GM12878 (cell line): ENCODE measurements around the gene PNMT. TPM values are rescaled to one million over a fixed set of nuclear protein-coding genes. Genes with fewer than 3 reads are reported as not detected.

Experiments
- ATAC-seq: fragments of 200-7000 bp; cut with Tn5 transposase; 3 replicates; pipeline ENCODE4 v1.9.1; 2020; ENCODE audit warnings: mild to moderate bottlenecking, moderate library complexity
- BruUV-seq: library from RNA; stranded (reverse); fragments of 400-500 nt; replicated peaks from 2 replicates; lab custom pipeline; 2021; lab: Mats Ljungman, UMichigan
- CTCF ChIA-PET: fragments of 300-600 bp; sonication (Branson Sonifier 250); formaldehyde crosslinking; extraction: SDS; loops from one replicate; lab custom pipeline; 2021; ENCODE audit warnings: inconsistent platforms; lab: Yijun Ruan, JAX
- POLR2A ChIA-PET: fragments of 350-600 bp; formaldehyde crosslinking; extraction: SDS; loops from one replicate; lab custom pipeline; 2021; ENCODE audit warnings: inconsistent platforms; lab: Charles Lee
- RAD21 ChIA-PET: fragments of 300-600 bp; sonication (Branson Sonifier 250); formaldehyde crosslinking; loops from one replicate; lab custom pipeline; 2023; ENCODE audit warnings: antibody characterized with exemption; ENCODE audit not compliant: unreplicated experiment; lab: Charles Lee
- SMC1A ChIA-PET: fragments of 300-600 bp; sonication (Branson Sonifier 250); formaldehyde crosslinking; loops from one replicate; lab custom pipeline; 2023; ENCODE audit not compliant: unreplicated experiment, uncharacterized antibody; lab: Charles Lee
- DNase-seq: peaks from one replicate; pipeline ENCODE4 v3.0.0-alpha.2; 2011; ENCODE audit warnings: low read depth, low spot score
- FAIRE-seq: peaks from 3 replicates; lab custom pipeline; 2011; peaks lifted over from hg19 to GRCh38; lab: Jason Lieb, UNC
- H2AFZ ChIP-seq: 2 replicates; pipeline ENCODE4 v1.6.0; 2011; ENCODE audit warnings: low read depth, low read length, control low read depth; ENCODE audit not compliant: control insufficient read depth
- H3K27ac ChIP-seq: 2 replicates; pipeline ENCODE4 v1.5.1; 2011; ENCODE audit warnings: control low read depth; ENCODE audit not compliant: control insufficient read depth, insufficient read depth
- H3K27me3 ChIP-seq, 2 experiments: replicated peaks in 1 of 2; 2 replicates each; pipeline versions ENCODE4 v1.6.0 to v1.6.1; 2011; ENCODE audit warnings: low read length in 1 of 2; ENCODE audit not compliant: control insufficient read depth in 2 of 2, insufficient read depth in 2 of 2
- H3K36me3 ChIP-seq, 2 experiments: 2 replicates each; pipeline ENCODE4 v1.5.1; 2011; ENCODE audit warnings: low read length in 1 of 2; ENCODE audit not compliant: control insufficient read depth in 2 of 2, insufficient read depth in 2 of 2
- H3K4me1 ChIP-seq: 2 replicates; pipeline ENCODE4 v1.6.1; 2011; ENCODE audit warnings: mild to moderate bottlenecking, low read length, moderate library complexity, mixed read lengths; ENCODE audit not compliant: control insufficient read depth, insufficient read depth
- H3K4me2 ChIP-seq: 2 replicates; pipeline ENCODE4 v1.6.0; 2011; ENCODE audit warnings: control low read depth; ENCODE audit not compliant: control insufficient read depth, insufficient read depth
- H3K4me3 ChIP-seq: fragments of 200-600 bp; sonication (generic); 2 replicates; pipeline ENCODE4 v1.5.1; 2016
- H3K79me2 ChIP-seq: 2 replicates; pipeline ENCODE4 v1.6.0; 2011; ENCODE audit warnings: low read length; ENCODE audit not compliant: control insufficient read depth, insufficient read depth
- H3K9ac ChIP-seq: 2 replicates; pipeline ENCODE4 v1.8.0; 2011; ENCODE audit warnings: low read length, control low read depth, mixed read lengths; ENCODE audit not compliant: control insufficient read depth, insufficient read depth
- H3K9me3 ChIP-seq: replicated peaks from 3 replicates; pipeline ENCODE4 v1.5.1; 2011; ENCODE audit warnings: mild to moderate bottlenecking, low read length; ENCODE audit not compliant: control insufficient read depth, insufficient read depth
- H4K20me1 ChIP-seq: 2 replicates; pipeline ENCODE4 v1.6.0; 2011; ENCODE audit not compliant: control insufficient read depth, insufficient read depth
- BMI1 ChIP-seq: fragments of 450-650 bp; IDR thresholded peaks from 2 replicates; pipeline ENCODE4 v1.6.1; 2016; ENCODE audit warnings: mild to moderate bottlenecking, moderate library complexity, borderline replicate concordance
- CEBPB ChIP-seq, 2 experiments: fragments of 150-350 bp in 1 of 2; IDR thresholded peaks; 2 replicates each; pipeline ENCODE4 v1.6.1; 2012 to 2014; ENCODE audit warnings: low read depth in 2 of 2, low read length in 2 of 2, borderline replicate concordance in 1 of 2, inconsistent platforms in 1 of 2
- CHD1 ChIP-seq: IDR thresholded peaks from 2 replicates; pipeline ENCODE4 v1.6.1; 2012; ENCODE audit warnings: low read depth, low read length, improper control_type of control experiment
- EP300 ChIP-seq, 2 experiments: fragments of 150-350 bp in 1 of 2; IDR thresholded peaks; 2 replicates each; pipeline ENCODE4 v1.6.1; 2011 to 2012; ENCODE audit warnings: low read depth in 2 of 2, low read length in 2 of 2, borderline replicate concordance in 1 of 2, improper control_type of control experiment in 1 of 2, inconsistent platforms in 1 of 2; ENCODE audit not compliant: control insufficient read depth in 1 of 2
- IKZF1 ChIP-seq: fragments of 450-650 bp; conservative IDR thresholded peaks from 2 replicates; pipeline ENCODE4 v1.6.1; 2017; ENCODE audit warnings: antibody characterized with exemption, mild to moderate bottlenecking
- JUND ChIP-seq: IDR thresholded peaks from 2 replicates; pipeline ENCODE4 v1.6.1; 2012; ENCODE audit warnings: low read depth, mild to moderate bottlenecking, low read length, improper control_type of control experiment, moderate library complexity
- MXI1 ChIP-seq: fragments of 150-350 bp; IDR thresholded peaks from 2 replicates; pipeline ENCODE4 v1.6.1; 2011; ENCODE audit warnings: low read depth, mild to moderate bottlenecking, inconsistent platforms, low read length, improper control_type of control experiment
- RAD21 ChIP-seq: IDR thresholded peaks from 2 replicates; pipeline ENCODE4 v1.6.1; 2011; ENCODE audit warnings: mild to moderate bottlenecking, low read depth, low read length, moderate library complexity; ENCODE audit not compliant: insufficient read depth
- RELA ChIP-seq: fragments of 450-650 bp; IDR thresholded peaks from 2 replicates; pipeline ENCODE4 v1.8.0; 2014; ENCODE audit warnings: borderline replicate concordance; ENCODE audit not compliant: partially characterized antibody
- SPI1 ChIP-seq: IDR thresholded peaks from 2 replicates; pipeline ENCODE4 v1.6.1; 2011; ENCODE audit warnings: low read depth, mild to moderate bottlenecking, low read length, moderate library complexity, borderline replicate concordance; ENCODE audit not compliant: insufficient read depth
- SREBF1 ChIP-seq: IDR thresholded peaks from 2 replicates; pipeline ENCODE4 v1.6.1; 2012; ENCODE audit warnings: mild to moderate bottlenecking, low read length
- TCF12 ChIP-seq: IDR thresholded peaks from 2 replicates; pipeline ENCODE4 v1.6.1; 2011; ENCODE audit warnings: low read depth, mild to moderate bottlenecking, low read length
- YBX1 ChIP-seq: fragments of 450-650 bp; IDR thresholded peaks from 2 replicates; pipeline ENCODE4 v1.6.1; 2016; ENCODE audit warnings: antibody characterized with exemption
- ZNF207 ChIP-seq: fragments of 450-650 bp; IDR thresholded peaks from 2 replicates; pipeline ENCODE4 v1.6.1; 2014; ENCODE audit warnings: antibody characterized with exemption, mild to moderate bottlenecking, borderline replicate concordance
- WGBS: methylation state at CpG from one replicate; pipeline ENCODE4 v1.1.6; 2016; ENCODE audit warnings: low lambda C conversion rate; ENCODE audit not compliant: insufficient replicate concordance, insufficient coverage; ENCODE audit errors: missing lambda C conversion rate; 5-methylcytosine and 5-hydroxymethylcytosine counted together
- in situ Hi-C: fragments of 300-500 bp; cut with MboI; formaldehyde crosslinking; loops from 9 replicates; pipeline ENCODE4 v1.14.3; 2018; ENCODE audit warnings: mixed read lengths
- intact Hi-C: fragments of 100-400 bp; cut with micrococcal nuclease; formaldehyde crosslinking; loops from one replicate; pipeline ENCODE4 v1.14.2; 2022; ENCODE audit not compliant: unreplicated experiment
- polyA plus RNA-seq, 11 experiments: library from polyadenylated mRNA; depleted of rRNA in 4 of 11; unstranded in 6 of 11; stranded (reverse) in 5 of 11; fragments of >200 nt; fragmentation: Nextera tagmentation in 4 of 11; fragmentation: Illumina TruSeq in 1 of 11; extraction: Ambion mirVana in 4 of 11; extraction: Trizol in 1 of 11; gene quantifications; 1 replicate in 1 of 11; 2 replicates in 10 of 11; pipeline versions ENCODE4 v1.2.1 to v1.2.3, GENCODE V29; 2011 to 2016; ENCODE audit warnings: inconsistent platforms in 2 of 11, missing spikeins in 2 of 11, low read depth in 1 of 11
- total RNA-seq, 4 experiments: library from RNA; depleted of rRNA in 3 of 4; stranded (reverse); fragments of >200 nt in 3 of 4; fragmentation: Illumina TruSeq in 1 of 4; extraction: Trizol in 1 of 4; gene quantifications; 2 replicates each; pipeline versions ENCODE4 v1.2.1 to v1.2.3, GENCODE V29; 2013 to 2021
- TF ChIP-seq, protein P1 (sequence below), 3 experiments: IDR thresholded peaks in 2 of 3; conservative IDR thresholded peaks in 1 of 3; 2 replicates each; pipeline ENCODE4 v1.5.1; 2011; ENCODE audit warnings: low read depth in 3 of 3, low read length in 3 of 3, mild to moderate bottlenecking in 3 of 3, control low read depth in 2 of 3, moderate library complexity in 2 of 3, inconsistent platforms in 1 of 3, mixed read lengths in 1 of 3; ENCODE audit not compliant: control insufficient read depth in 2 of 3, insufficient read depth in 1 of 3; ENCODE audit errors: extremely low read depth in 1 of 3
- TF ChIP-seq, protein P2 (sequence below): fragments of 450-650 bp; formaldehyde crosslinking; IDR thresholded peaks from 2 replicates; pipeline ENCODE4 v1.4.0; 2022; ENCODE audit warnings: mild to moderate bottlenecking, moderate library complexity

The PNMT gene
- total and polyA plus RNA-seq, 10 of the 15 experiments (the other 5 are each of a cell fraction or from before 2014, with no cell fraction given), result not detected

DNA sequence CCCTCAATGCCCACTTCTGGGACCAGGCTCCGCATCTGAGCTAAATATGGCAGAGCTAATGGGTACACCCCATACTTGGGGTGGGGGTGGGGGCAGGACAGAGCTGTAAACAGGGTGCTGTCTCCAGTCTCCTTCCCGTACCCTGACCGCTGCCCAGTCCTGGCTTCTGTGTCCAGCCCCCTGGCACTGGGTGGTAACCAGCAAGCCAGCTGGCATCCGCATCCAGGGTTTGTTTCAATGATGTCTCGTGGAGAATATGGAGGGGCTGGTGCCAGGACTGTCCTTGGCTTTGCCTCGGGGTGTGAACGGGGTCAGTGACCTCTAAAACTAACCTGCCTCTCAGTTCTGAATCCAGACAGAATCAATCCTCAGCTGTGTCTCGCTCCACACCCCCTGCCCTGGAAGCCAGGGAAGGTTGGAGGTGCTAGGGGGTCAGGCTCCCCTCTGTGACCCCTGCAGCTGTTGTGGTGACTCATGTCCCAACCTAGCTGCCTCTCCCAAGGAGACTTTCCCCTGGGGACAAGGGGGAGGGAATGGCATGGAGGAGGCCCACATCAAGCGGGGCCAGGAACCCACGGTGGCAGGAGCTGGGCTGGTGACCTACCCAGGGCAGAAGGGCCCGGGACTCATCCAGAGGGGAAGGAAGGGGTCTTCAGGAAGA lies 1.5 kb upstream of the PNMT start:
- CTCF ChIA-PET, result interaction anchor here (0.6 to 8.4 kb wide), 5 partner anchors 10 to 43 kb away, joined by 3 to 64 read pairs (median 4); no protein-coding TSS in a partner anchor
- POLR2A ChIA-PET, result interaction anchor here (0.7 kb wide), 1 partner anchor 32 kb away, joined by 4 read pairs; no protein-coding TSS in a partner anchor
- peaks cover 4 to 6% of the 10 kb centered on the region in 2 experiments; a peak in 3 of 4 replicates for H3K27me3 ChIP-seq
- no peak for DNase-seq
- ATAC-seq, result no peak
- 33% methylated on average over 11 of the region's 11 CpGs for whole genome bisulfite sequencing
- TF ChIP-seq TCF12, result no peak
- TF ChIP-seq SREBF1, result no peak
- TF ChIP-seq SPI1, result no peak
- TF ChIP-seq BMI1, result no peak
- no peak for TF ChIP-seq JUND
- TF ChIP-seq CHD1, result no peak
- no peak for TF ChIP-seq YBX1
- no peak for TF ChIP-seq EP300 (IDR thresholded peaks at IDR 0.05; ENCODE audit: borderline replicate concordance in 1 of 2, control insufficient read depth in 1 of 2, low read depth in 2 of 2, low read length in 2 of 2)
- no peak for TF ChIP-seq RAD21
- TF ChIP-seq, protein P1, sequence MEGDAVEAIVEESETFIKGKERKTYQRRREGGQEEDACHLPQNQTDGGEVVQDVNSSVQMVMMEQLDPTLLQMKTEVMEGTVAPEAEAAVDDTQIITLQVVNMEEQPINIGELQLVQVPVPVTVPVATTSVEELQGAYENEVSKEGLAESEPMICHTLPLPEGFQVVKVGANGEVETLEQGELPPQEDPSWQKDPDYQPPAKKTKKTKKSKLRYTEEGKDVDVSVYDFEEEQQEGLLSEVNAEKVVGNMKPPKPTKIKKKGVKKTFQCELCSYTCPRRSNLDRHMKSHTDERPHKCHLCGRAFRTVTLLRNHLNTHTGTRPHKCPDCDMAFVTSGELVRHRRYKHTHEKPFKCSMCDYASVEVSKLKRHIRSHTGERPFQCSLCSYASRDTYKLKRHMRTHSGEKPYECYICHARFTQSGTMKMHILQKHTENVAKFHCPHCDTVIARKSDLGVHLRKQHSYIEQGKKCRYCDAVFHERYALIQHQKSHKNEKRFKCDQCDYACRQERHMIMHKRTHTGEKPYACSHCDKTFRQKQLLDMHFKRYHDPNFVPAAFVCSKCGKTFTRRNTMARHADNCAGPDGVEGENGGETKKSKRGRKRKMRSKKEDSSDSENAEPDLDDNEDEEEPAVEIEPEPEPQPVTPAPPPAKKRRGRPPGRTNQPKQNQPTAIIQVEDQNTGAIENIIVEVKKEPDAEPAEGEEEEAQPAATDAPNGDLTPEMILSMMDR (IDR thresholded peaks at IDR 0.05 in 2 of 3, conservative IDR thresholded peaks at IDR 0.05 in 1 of 3; ENCODE audit: control insufficient read depth in 2 of 3, extremely low read depth in 1 of 3, insufficient read depth in 1 of 3, low read depth in 3 of 3, low read length in 3 of 3), result no peak
- no peak for TF ChIP-seq RELA
- no peak for TF ChIP-seq ZNF207
- TF ChIP-seq, protein P2, sequence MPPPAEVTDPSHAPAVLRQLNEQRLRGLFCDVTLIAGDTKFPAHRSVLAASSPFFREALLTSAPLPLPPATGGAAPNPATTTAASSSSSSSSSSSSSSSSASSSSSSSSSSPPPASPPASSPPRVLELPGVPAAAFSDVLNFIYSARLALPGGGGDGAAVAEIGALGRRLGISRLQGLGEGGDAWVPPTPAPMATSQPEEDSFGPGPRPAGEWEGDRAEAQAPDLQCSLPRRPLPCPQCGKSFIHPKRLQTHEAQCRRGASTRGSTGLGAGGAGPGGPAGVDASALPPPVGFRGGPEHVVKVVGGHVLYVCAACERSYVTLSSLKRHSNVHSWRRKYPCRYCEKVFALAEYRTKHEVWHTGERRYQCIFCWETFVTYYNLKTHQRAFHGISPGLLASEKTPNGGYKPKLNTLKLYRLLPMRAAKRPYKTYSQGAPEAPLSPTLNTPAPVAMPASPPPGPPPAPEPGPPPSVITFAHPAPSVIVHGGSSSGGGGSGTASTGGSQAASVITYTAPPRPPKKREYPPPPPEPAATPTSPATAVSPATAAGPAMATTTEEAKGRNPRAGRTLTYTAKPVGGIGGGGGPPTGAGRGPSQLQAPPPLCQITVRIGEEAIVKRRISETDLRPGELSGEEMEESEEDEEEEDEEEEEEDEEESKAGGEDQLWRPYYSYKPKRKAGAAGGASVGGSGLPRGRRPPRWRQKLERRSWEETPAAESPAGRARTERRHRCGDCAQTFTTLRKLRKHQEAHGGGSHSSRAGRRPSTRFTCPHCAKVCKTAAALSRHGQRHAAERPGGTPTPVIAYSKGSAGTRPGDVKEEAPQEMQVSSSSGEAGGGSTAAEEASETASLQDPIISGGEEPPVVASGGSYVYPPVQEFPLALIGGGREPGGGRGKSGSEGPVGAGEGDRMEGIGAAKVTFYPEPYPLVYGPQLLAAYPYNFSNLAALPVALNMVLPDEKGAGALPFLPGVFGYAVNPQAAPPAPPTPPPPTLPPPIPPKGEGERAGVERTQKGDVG, result no peak
- no peak for TF ChIP-seq IKZF1
- no peak for TF ChIP-seq MXI1
- TF ChIP-seq CEBPB (IDR thresholded peaks at IDR 0.05; ENCODE audit: borderline replicate concordance in 1 of 2, low read depth in 2 of 2, low read length in 2 of 2), result no peak
- no peaks in the 10 kb centered on the region for H3K9me3 ChIP-seq
- no peak overlapping the region for H3K27ac ChIP-seq
- no peak overlapping the region for H3K9ac ChIP-seq
- H3K4me3 ChIP-seq, result no peak overlapping the region
- H3K79me2 ChIP-seq, result no peaks in the 10 kb centered on the region
- no peak overlapping the region for H2AFZ ChIP-seq
- no peak for FAIRE-seq
- RAD21 ChIA-PET, result no interaction called here
- H3K4me1 ChIP-seq, result no peaks in the 10 kb centered on the region
- BruUV-seq, result no TSS peak
- no peak overlapping the region for H3K4me2 ChIP-seq
- in situ Hi-C loops (no loop called here), intact Hi-C loops (no loop called here)
- H3K36me3 ChIP-seq, result peaks cover 0 to 7% of the 10 kb centered on the region in 2 experiments; a peak in 3 of 4 replicates
- SMC1A ChIA-PET, result no interaction called here
- H4K20me1 ChIP-seq, result no peaks in the 10 kb centered on the region; the same call in 1 of the 2 replicates
